Mesenchymal stem cell (in vitro differentiated cells and primary cell): ENCODE results near the gene SLC25A23.

Source experiments
- DNase-seq: peaks from one replicate; pipeline ENCODE4 v3.0.0-alpha.2; 2013
- H2AFZ ChIP-seq: one replicate; pipeline ENCODE4 v1.6.1; 2013; ENCODE audit warnings: low read depth, mild to moderate bottlenecking, control low read depth, inconsistent platforms, low read length, moderate library complexity
- H2AK5ac ChIP-seq: 2 replicates; pipeline ENCODE4 v1.6.1; 2013; ENCODE audit warnings: low read length, moderate library complexity, mild to moderate bottlenecking, inconsistent platforms; ENCODE audit not compliant: severe bottlenecking
- H2BK120ac ChIP-seq: one replicate; pipeline ENCODE4 v1.6.1; 2013; ENCODE audit warnings: low read depth, mild to moderate bottlenecking, inconsistent platforms, low read length, moderate library complexity
- H2BK12ac ChIP-seq, 2 experiments: one replicate each; pipeline ENCODE4 v1.6.1; 2013; ENCODE audit warnings: inconsistent platforms in 2 of 2, low read length in 2 of 2, mild to moderate bottlenecking in 2 of 2, moderate library complexity in 2 of 2, control low read depth in 1 of 2
- H2BK15ac ChIP-seq: one replicate; pipeline ENCODE4 v1.6.1; 2013; ENCODE audit warnings: mild to moderate bottlenecking, low read depth, inconsistent platforms; ENCODE audit not compliant: poor library complexity, severe bottlenecking
- H2BK5ac ChIP-seq: 2 replicates; pipeline ENCODE4 v1.6.1; 2013; ENCODE audit warnings: low read depth, mild to moderate bottlenecking, low read length, control low read depth, inconsistent platforms; ENCODE audit not compliant: poor library complexity, severe bottlenecking
- H3K14ac ChIP-seq, 2 experiments: one replicate each; pipeline ENCODE4 v1.6.1; 2013; ENCODE audit warnings: inconsistent platforms in 2 of 2, low read length in 2 of 2, control low read depth in 1 of 2, mild to moderate bottlenecking in 1 of 2, moderate library complexity in 1 of 2
- H3K18ac ChIP-seq, 2 experiments: one replicate each; pipeline ENCODE4 v1.6.1; 2013; ENCODE audit warnings: inconsistent platforms in 2 of 2, low read length in 2 of 2, control low read depth in 1 of 2, low read depth in 1 of 2, mild to moderate bottlenecking in 1 of 2
- H3K23ac ChIP-seq, 2 experiments: one replicate each; pipeline ENCODE4 v1.6.1; 2013; ENCODE audit warnings: inconsistent platforms in 2 of 2, low read length in 2 of 2, mild to moderate bottlenecking in 2 of 2, moderate library complexity in 2 of 2, control low read depth in 1 of 2
- H3K27ac ChIP-seq: 2 replicates; pipeline ENCODE4 v1.5.1; 2013; ENCODE audit warnings: mild to moderate bottlenecking, moderate library complexity, low read length, control low read depth, inconsistent platforms; ENCODE audit not compliant: poor library complexity, severe bottlenecking
- H3K27me3 ChIP-seq, 2 experiments: 2 replicates each; pipeline versions ENCODE4 v1.6.1 to v1.7.0; 2013; ENCODE audit warnings: low read length in 2 of 2, mild to moderate bottlenecking in 2 of 2, moderate library complexity in 2 of 2, control low read depth in 1 of 2, inconsistent platforms in 1 of 2; ENCODE audit not compliant: control insufficient read depth in 1 of 2, insufficient read depth in 1 of 2
- H3K36me3 ChIP-seq, 2 experiments: 2 replicates each; pipeline versions ENCODE4 v1.6.1 to v1.7.0; 2013; ENCODE audit warnings: low read length in 2 of 2, control low read depth in 1 of 2, inconsistent platforms in 1 of 2, low read depth in 1 of 2, mild to moderate bottlenecking in 1 of 2; ENCODE audit not compliant: insufficient read depth in 2 of 2, control insufficient read depth in 1 of 2
- H3K4ac ChIP-seq, 2 experiments: one replicate each; pipeline ENCODE4 v1.6.1; 2013; ENCODE audit warnings: inconsistent platforms in 2 of 2, low read length in 2 of 2, mild to moderate bottlenecking in 2 of 2, moderate library complexity in 2 of 2, control low read depth in 1 of 2, low read depth in 1 of 2
- H3K4me1 ChIP-seq: 2 replicates; pipeline ENCODE4 v1.6.1; 2013; ENCODE audit warnings: low read depth, low read length, control low read depth; ENCODE audit not compliant: control insufficient read depth, insufficient read depth
- H3K4me2 ChIP-seq: 2 replicates; pipeline ENCODE4 v1.6.1; 2013; ENCODE audit warnings: low read length, mild to moderate bottlenecking, inconsistent platforms; ENCODE audit not compliant: poor library complexity, severe bottlenecking
- H3K4me3 ChIP-seq, 2 experiments: 2 replicates each; pipeline versions ENCODE4 v1.5.1 to v1.7.0; 2013; ENCODE audit warnings: low read length in 2 of 2, mild to moderate bottlenecking in 2 of 2, control low read depth in 1 of 2, low read depth in 1 of 2; ENCODE audit not compliant: insufficient read depth in 1 of 2
- H3K79me1 ChIP-seq: replicated peaks from 2 replicates; pipeline ENCODE4 v1.6.1; 2013; ENCODE audit warnings: mild to moderate bottlenecking, control low read depth, low read length, inconsistent platforms; ENCODE audit not compliant: poor library complexity, severe bottlenecking
- H3K9ac ChIP-seq: 2 replicates; pipeline ENCODE4 v1.7.0; 2013; ENCODE audit warnings: mild to moderate bottlenecking, low read length, moderate library complexity
- H3K9me3 ChIP-seq: 2 replicates; pipeline ENCODE4 v1.7.0; 2013; ENCODE audit warnings: mild to moderate bottlenecking, low read length; ENCODE audit not compliant: control insufficient read depth
- H4K8ac ChIP-seq: one replicate; pipeline ENCODE4 v1.6.1; 2013; ENCODE audit warnings: inconsistent platforms, mild to moderate bottlenecking, low read length, moderate library complexity
- H4K91ac ChIP-seq: one replicate; pipeline ENCODE4 v1.6.1; 2013; ENCODE audit warnings: mild to moderate bottlenecking, low read length, inconsistent platforms
- WGBS: methylation state at CpG from one replicate; pipeline ENCODE4 v1.1.7; 2013; ENCODE audit warnings: mixed read lengths; 5-methylcytosine and 5-hydroxymethylcytosine counted together

SLC25A23 gene

DNA sequence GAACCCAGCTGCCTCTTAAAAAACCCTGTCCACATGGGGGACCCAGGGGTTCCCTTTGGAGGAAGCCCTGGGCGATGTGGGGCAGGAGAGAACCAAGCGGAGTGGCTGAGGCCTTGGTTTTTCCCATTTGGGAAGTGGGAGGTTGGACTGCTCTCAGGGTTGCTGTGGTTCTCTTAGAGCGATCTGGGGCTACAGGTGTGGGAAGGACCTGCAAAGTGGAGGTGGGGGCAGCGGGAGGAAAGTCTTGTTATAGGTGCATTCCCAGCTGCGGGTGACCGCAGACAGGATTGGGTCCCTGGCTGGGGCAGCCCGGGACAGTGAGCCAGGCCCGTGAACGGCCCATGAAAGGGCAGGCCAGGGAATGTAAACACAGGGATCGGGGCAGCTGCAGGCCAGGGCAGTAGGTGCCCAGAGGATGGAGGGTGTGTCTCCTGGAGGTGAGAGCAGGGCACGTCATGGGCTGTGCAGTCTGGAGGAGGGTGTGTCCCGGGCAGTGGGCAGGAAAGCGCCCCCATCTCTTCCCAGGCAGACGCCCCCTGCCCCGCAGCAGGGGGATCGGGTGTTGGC, 814 bp downstream of the SLC25A23 start:
- Histone ChIP-seq H3K23ac (peak overlapping the region in 1 of 2 experiments; percentile 59), H4K8ac (peak overlapping the region; percentile 8), H2BK12ac (peak overlapping the region in 1 of 2 experiments; percentile 47), H2BK5ac (no peak overlapping the region), H3K9me3 (peaks cover 16% of the 10 kb centered on the region), H2AFZ (peak overlapping the region; percentile 61), H3K9ac (peak overlapping the region; percentile 57), H3K18ac (peak overlapping the region in 1 of 2 experiments; percentile 85), H4K91ac (no peak overlapping the region), H3K27me3 (peaks cover 0 to 8% of the 10 kb centered on the region in 2 experiments), H3K4me2 (peak overlapping the region; percentile 99), H3K4me3 (peak overlapping the region; percentile 78 to 88), H3K4ac (peak overlapping the region in 1 of 2 experiments; percentile 67), H3K4me1 (peaks cover 18% of the 10 kb centered on the region), H2BK120ac (no peak overlapping the region), H2BK15ac (no peak overlapping the region), H3K14ac (peak overlapping the region in 1 of 2 experiments; percentile 94), H3K79me1 (peaks cover 21% of the 10 kb centered on the region), H2AK5ac (no peak overlapping the region), H3K36me3 (peaks cover 19 to 32% of the 10 kb centered on the region in 2 experiments), H3K27ac (no peak overlapping the region)
- 39% methylated on average over 14 of the region's 16 CpGs for WGBS
- no peak for DNase-seq

DNA sequence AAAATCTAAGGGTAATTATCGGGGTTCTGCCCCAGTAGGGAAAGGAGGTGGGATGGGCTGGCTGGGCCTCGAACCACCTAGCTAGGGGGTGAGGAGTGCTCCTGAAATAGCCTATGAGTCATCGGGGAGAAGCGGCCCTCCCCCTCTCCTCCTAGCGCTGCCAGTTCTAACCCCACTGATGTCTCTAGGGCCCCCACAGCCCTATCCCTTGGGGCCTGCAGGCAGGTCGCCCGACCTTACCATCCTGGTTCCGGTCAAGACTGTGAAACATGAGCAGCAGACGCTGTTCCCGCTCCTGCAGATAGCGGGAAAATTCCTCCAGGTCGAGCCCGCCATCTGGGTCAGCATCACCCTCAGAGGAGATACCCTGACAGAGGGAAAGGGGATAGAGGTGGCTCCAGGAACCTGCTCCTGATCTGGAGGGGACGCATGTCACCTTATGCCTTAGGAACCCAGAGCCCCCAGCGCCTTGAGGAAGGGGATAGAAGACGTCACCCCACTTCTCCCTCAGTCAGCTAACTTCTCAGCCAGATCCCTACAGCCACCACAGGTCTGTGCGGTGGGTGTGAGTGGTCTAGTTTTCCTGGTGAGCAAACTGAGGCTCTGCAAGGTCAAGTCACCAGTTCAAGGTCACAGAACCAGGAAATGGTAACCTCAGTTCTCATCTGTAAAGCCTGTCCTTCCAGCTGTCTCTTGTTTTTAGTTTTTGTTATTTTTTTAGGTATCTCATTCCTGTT, 1.5 kb downstream of the SLC25A23 start:
- H3K27me3 ChIP-seq = peaks cover 0 to 6% of the 10 kb centered on the region in 2 experiments
- no peak overlapping the region for H2BK120ac ChIP-seq
- peaks cover 17% of the 10 kb centered on the region for H3K4me1 ChIP-seq
- peak overlapping the region in 1 of 2 experiments; percentile 40 for H3K23ac ChIP-seq
- WGBS = 84% methylated on average over 12 of the region's 17 CpGs
- no peak overlapping the region for H4K91ac ChIP-seq
- no peak overlapping the region for H3K4me3 ChIP-seq
- H3K27ac ChIP-seq = no peak overlapping the region
- DNase-seq = no peak
- H2AFZ ChIP-seq = no peak overlapping the region
- H3K18ac ChIP-seq = peak overlapping the region in 1 of 2 experiments; percentile 21
- no peak overlapping the region for H4K8ac ChIP-seq
- peak overlapping the region in 1 of 2 experiments; percentile 13 for H2BK12ac ChIP-seq
- peak overlapping the region; percentile 99 for H3K4me2 ChIP-seq
- H2BK15ac ChIP-seq = no peak overlapping the region
- no peak overlapping the region for H3K9ac ChIP-seq
- peaks cover 22% of the 10 kb centered on the region for H3K9me3 ChIP-seq
- H3K36me3 ChIP-seq = peaks cover 24 to 38% of the 10 kb centered on the region in 2 experiments
- no peak overlapping the region for H3K14ac ChIP-seq
- H3K4ac ChIP-seq = no peak overlapping the region
- peaks cover 21% of the 10 kb centered on the region for H3K79me1 ChIP-seq
- H2AK5ac ChIP-seq = no peak overlapping the region
- H2BK5ac ChIP-seq = no peak overlapping the region

- WGBS = 97% methylated on average over 15 of the region's 15 CpGs
- peaks cover 21% of the 10 kb centered on the region for H3K79me1 ChIP-seq
- H3K14ac ChIP-seq = no peak overlapping the region
- no peak overlapping the region for H3K4me3 ChIP-seq
- H2BK12ac ChIP-seq = no peak overlapping the region
- no peaks in the 10 kb centered on the region for H3K27me3 ChIP-seq
- H3K27ac ChIP-seq = no peak overlapping the region
- H3K4me2 ChIP-seq = no peak overlapping the region
- no peak overlapping the region for H2AFZ ChIP-seq
- no peak overlapping the region for H2BK120ac ChIP-seq
- H4K8ac ChIP-seq = no peak overlapping the region
- DNase-seq = no peak
- peaks cover 28 to 52% of the 10 kb centered on the region in 2 experiments for H3K36me3 ChIP-seq
- H3K4me1 ChIP-seq = peaks cover 17% of the 10 kb centered on the region
- no peak overlapping the region for H2AK5ac ChIP-seq
- H3K9me3 ChIP-seq = peaks cover 28% of the 10 kb centered on the region
- H3K18ac ChIP-seq = no peak overlapping the region
- H3K23ac ChIP-seq = no peak overlapping the region
- H2BK15ac ChIP-seq = no peak overlapping the region
- no peak overlapping the region for H3K9ac ChIP-seq
- H2BK5ac ChIP-seq = no peak overlapping the region
- no peak overlapping the region for H4K91ac ChIP-seq
- no peak overlapping the region for H3K4ac ChIP-seq
Observed at GRCh38 chr19:6455924-6456323, 3.7 kb downstream of the SLC25A23 start.

DNA sequence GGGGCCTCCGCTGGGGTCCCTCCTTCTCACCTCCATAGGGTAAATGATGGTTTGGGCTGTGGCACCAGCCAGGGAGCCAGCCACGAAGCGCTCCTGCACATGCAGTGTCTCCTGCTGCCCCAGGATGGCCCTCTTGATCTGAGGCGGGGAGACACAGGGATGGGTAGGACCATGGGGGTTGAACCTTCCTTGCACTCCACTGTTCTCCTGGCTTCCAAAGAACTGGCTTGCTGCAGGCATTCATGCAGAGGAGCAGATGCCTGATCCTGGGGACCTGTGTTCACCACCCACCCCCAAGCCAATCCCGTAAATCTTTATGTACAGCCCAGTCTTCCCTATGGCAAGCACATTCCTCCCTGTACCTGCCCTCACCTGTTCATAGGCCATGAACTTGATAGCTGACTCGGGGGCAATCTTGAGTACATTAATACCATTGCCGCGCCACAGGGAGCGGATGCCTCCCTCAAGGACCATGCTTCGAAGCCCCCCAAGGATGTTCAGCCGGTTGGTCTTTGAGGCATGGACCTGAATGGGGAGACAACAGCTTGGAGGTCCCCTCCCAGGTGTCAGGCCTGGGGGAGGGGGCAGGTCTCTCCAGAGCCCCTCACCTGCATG, 5.5 kb downstream of the SLC25A23 start:
- Histone ChIP-seq H3K79me1 (peaks cover 18% of the 10 kb centered on the region), H3K4ac (no peak overlapping the region), H3K4me2 (no peak overlapping the region), H2BK12ac (no peak overlapping the region), H3K4me3 (no peak overlapping the region), H4K8ac (no peak overlapping the region), H2BK15ac (no peak overlapping the region), H3K18ac (no peak overlapping the region), H2AK5ac (no peak overlapping the region), H3K27me3 (no peaks in the 10 kb centered on the region), H3K9ac (no peak overlapping the region), H3K36me3 (peaks cover 28 to 60% of the 10 kb centered on the region in 2 experiments), H3K23ac (no peak overlapping the region), H2BK5ac (no peak overlapping the region), H3K14ac (no peak overlapping the region), H4K91ac (no peak overlapping the region), H3K4me1 (peaks cover 13% of the 10 kb centered on the region), H3K27ac (no peak overlapping the region), H2AFZ (no peak overlapping the region), H3K9me3 (peaks cover 28% of the 10 kb centered on the region), H2BK120ac (no peak overlapping the region)
- WGBS = 97% methylated on average over 11 of the region's 11 CpGs
- no peak for DNase-seq
